DND-41 (cell line): ENCODE data around the gene MIS18A.
"Not testable (repeated sequence)": the region's sequence is repeated elsewhere in the genome, so short reads cannot be mapped to it uniquely, and the experiment has no call there.

ENCODE experiments used
- ATAC-seq: fragments of 200-7000 bp; cut with Tn5 transposase; 3 replicates; pipeline ENCODE4 v1.9.1; 2021; ENCODE audit warnings: low read depth; ENCODE audit not compliant: insufficient read depth
- DNase-seq: peaks from one replicate; pipeline ENCODE4 v3.0.0-alpha.2; 2020
- H2AFZ ChIP-seq: 2 replicates; pipeline ENCODE4 v1.6.0; 2012; ENCODE audit warnings: low read depth, low read length
- H3K27ac ChIP-seq: 2 replicates; pipeline ENCODE4 v1.5.1; 2012; ENCODE audit warnings: low read length, inconsistent platforms
- H3K27me3 ChIP-seq: fragments of 200-600 bp; sonication (generic); 2 replicates; pipeline ENCODE4 v1.6.0; 2012; ENCODE audit warnings: low read length, mild to moderate bottlenecking, inconsistent platforms; ENCODE audit not compliant: insufficient read depth, poor library complexity
- H3K36me3 ChIP-seq: 2 replicates; pipeline ENCODE4 v1.5.1; 2012; ENCODE audit warnings: low read length, inconsistent platforms; ENCODE audit not compliant: insufficient read depth
- H3K4me1 ChIP-seq: 2 replicates; pipeline ENCODE4 v1.5.1; 2012; ENCODE audit warnings: mild to moderate bottlenecking, low read length; ENCODE audit not compliant: insufficient read depth
- H3K4me2 ChIP-seq: 2 replicates; pipeline ENCODE4 v1.6.0; 2012; ENCODE audit warnings: mild to moderate bottlenecking, moderate library complexity, low read length, inconsistent platforms; ENCODE audit not compliant: insufficient read depth
- H3K4me3 ChIP-seq, 2 experiments: fragments of 200-600 bp in 1 of 2; shearing (Covaris generic) in 1 of 2; 2 replicates each; pipeline ENCODE4 v1.5.1; 2012 to 2016; ENCODE audit warnings: inconsistent platforms in 2 of 2, low read length in 2 of 2, mild to moderate bottlenecking in 2 of 2, low read depth in 1 of 2, moderate library complexity in 1 of 2
- H3K79me2 ChIP-seq: 2 replicates; pipeline ENCODE4 v1.6.0; 2012; ENCODE audit warnings: low read length, inconsistent platforms; ENCODE audit not compliant: insufficient read depth
- H3K9ac ChIP-seq: 2 replicates; pipeline ENCODE4 v1.6.0; 2012; ENCODE audit warnings: low read depth, mild to moderate bottlenecking, inconsistent platforms, low read length, moderate library complexity
- H3K9me3 ChIP-seq: 2 replicates; pipeline ENCODE4 v1.5.1; 2012; ENCODE audit warnings: low read length, moderate library complexity, mild to moderate bottlenecking, inconsistent platforms; ENCODE audit not compliant: insufficient read depth, severe bottlenecking
- H4K20me1 ChIP-seq: 2 replicates; pipeline ENCODE4 v1.6.0; 2012; ENCODE audit warnings: low read length; ENCODE audit not compliant: insufficient read depth
- EZH2 ChIP-seq: IDR thresholded peaks from 3 replicates; pipeline ENCODE4 v1.6.1; 2012; ENCODE audit warnings: borderline replicate concordance, low read depth, mild to moderate bottlenecking, moderate library complexity, low read length, inconsistent platforms; ENCODE audit not compliant: severe bottlenecking
- TF ChIP-seq, protein P1 (sequence below): IDR thresholded peaks from 2 replicates; pipeline ENCODE4 v1.5.1; 2012; ENCODE audit warnings: borderline replicate concordance, low read length, moderate library complexity, mild to moderate bottlenecking; ENCODE audit not compliant: poor library complexity, severe bottlenecking; ENCODE audit errors: extremely low read depth

The MIS18A gene

DNA sequence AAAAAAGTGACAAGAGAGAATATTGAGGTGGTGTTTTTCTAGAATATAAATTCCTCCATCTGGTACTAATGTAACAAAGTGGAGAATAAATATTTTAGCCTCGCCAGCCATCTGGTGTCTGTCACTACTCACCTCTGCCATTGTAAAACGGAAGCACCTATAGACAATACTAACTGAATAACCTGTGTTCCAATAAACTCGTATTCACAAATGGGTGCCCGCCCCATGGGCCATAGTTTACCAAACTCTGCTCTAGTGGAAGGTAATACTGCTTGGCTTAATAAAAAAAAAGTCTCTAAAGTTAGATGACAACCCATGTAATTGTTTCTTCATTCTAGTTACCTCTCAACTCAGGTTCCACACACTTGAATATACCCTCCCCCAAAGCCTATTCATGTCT, 8.1 kb downstream of the MIS18A start:
- Histone ChIP-seq H3K4me1 (peaks cover 5% of the 10 kb centered on the region; the same call in 1 of the 2 replicates), H3K79me2 (peaks cover 26% of the 10 kb centered on the region), H4K20me1 (peaks cover 16% of the 10 kb centered on the region; the same call in 1 of the 2 replicates), H3K27me3 (no peaks in the 10 kb centered on the region), H3K36me3 (peaks cover 75% of the 10 kb centered on the region), H3K27ac (no peak overlapping the region), H3K9ac (no peak overlapping the region), H2AFZ (no peak overlapping the region), H3K4me2 (no peak overlapping the region), H3K4me3 (no peak overlapping the region), H3K9me3 (no peaks in the 10 kb centered on the region)
- DNase-seq = no peak
- TF ChIP-seq EZH2 = no peak
- TF ChIP-seq, protein P1, sequence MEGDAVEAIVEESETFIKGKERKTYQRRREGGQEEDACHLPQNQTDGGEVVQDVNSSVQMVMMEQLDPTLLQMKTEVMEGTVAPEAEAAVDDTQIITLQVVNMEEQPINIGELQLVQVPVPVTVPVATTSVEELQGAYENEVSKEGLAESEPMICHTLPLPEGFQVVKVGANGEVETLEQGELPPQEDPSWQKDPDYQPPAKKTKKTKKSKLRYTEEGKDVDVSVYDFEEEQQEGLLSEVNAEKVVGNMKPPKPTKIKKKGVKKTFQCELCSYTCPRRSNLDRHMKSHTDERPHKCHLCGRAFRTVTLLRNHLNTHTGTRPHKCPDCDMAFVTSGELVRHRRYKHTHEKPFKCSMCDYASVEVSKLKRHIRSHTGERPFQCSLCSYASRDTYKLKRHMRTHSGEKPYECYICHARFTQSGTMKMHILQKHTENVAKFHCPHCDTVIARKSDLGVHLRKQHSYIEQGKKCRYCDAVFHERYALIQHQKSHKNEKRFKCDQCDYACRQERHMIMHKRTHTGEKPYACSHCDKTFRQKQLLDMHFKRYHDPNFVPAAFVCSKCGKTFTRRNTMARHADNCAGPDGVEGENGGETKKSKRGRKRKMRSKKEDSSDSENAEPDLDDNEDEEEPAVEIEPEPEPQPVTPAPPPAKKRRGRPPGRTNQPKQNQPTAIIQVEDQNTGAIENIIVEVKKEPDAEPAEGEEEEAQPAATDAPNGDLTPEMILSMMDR = no peak
- ATAC-seq = no peak

DNA sequence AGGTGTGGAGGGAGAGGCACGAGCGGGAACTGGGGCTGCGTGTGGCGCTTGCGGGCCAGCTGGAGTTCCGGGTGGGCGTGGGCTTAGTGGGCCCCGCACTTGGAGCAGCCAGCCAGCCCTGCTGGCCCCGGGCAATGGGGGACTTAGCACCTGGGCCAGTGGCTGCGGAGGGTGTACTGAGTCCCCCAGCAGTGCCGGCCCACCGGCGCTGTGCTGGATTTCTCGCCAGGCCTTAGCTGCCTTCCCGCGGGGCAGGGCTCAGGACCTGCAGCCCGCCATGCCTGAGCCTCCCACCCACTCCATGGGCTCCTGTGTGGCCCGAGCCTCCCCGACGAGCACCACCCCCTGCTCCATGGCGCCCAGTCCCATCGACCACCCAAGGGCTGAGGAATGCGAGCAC, 13.5 kb downstream of the MIS18A start:
- not testable (repeated sequence) for H3K9me3 ChIP-seq, H2AFZ ChIP-seq, H3K4me1 ChIP-seq, H3K4me3 ChIP-seq, H4K20me1 ChIP-seq, DNase-seq, ATAC-seq, H3K9ac ChIP-seq, H3K79me2 ChIP-seq, H3K4me2 ChIP-seq, H3K27me3 ChIP-seq, H3K27ac ChIP-seq
- H3K36me3 ChIP-seq = peaks cover 37% of the 10 kb centered on the region

DNA sequence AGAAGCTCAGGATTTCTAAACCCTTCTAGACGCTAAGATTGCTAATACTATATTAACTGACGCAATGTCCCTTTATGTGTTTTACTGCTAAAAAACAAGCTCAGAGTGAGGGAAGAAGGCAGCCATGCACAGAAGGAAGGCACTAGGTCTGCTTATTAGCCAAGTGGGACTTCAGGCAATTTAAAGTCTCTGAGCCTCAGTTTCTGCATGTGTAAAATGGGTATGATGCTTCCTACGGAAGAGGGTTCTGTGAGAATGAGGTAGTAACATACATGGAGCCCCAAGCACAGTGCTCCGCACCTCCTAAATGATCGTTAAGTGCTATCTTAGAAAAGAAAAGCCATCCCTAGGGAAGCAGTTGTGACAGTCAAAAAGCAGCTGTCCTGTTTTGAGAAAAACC, 16.9 kb downstream of the MIS18A start:
- Histone ChIP-seq H4K20me1 (no peaks in the 10 kb centered on the region), H2AFZ (no peak overlapping the region), H3K27ac (no peak overlapping the region), H3K9ac (no peak overlapping the region), H3K4me2 (no peak overlapping the region), H3K4me1 (no peaks in the 10 kb centered on the region), H3K79me2 (no peaks in the 10 kb centered on the region), H3K27me3 (no peaks in the 10 kb centered on the region), H3K9me3 (no peaks in the 10 kb centered on the region), H3K4me3 (no peak overlapping the region), H3K36me3 (peaks cover 6% of the 10 kb centered on the region)
- ATAC-seq (no peak), DNase-seq (no peak)
- TF ChIP-seq EZH2 = no peak
- TF ChIP-seq, protein P1 = no peak

DNA sequence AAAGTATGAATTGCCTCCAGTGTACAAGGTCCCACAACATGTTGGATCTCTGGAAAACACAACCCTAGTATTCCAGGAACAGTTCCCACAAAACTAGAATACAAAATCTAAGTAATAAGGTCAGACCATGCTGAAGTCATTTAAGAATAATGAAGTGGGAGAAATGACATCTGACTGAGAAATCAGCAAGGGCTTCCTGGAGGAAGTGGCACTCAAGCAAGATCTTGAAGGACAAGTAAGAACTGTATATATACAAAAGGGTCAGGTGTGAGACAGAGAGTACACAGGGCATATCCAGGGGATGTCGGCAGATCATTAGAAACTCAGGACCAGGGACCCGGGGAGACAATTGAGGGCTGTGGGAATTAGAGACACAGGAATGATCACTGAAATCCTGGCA, 18.7 kb downstream of the MIS18A start:
- ATAC-seq (no peak), DNase-seq (no peak)
- Histone ChIP-seq H4K20me1 (no peaks in the 10 kb centered on the region), H2AFZ (no peak overlapping the region), H3K4me2 (no peak overlapping the region), H3K9me3 (no peaks in the 10 kb centered on the region), H3K4me3 (no peak overlapping the region), H3K27ac (no peak overlapping the region), H3K79me2 (no peaks in the 10 kb centered on the region), H3K4me1 (no peaks in the 10 kb centered on the region), H3K36me3 (no peaks in the 10 kb centered on the region), H3K9ac (no peak overlapping the region), H3K27me3 (no peaks in the 10 kb centered on the region)
- TF ChIP-seq, protein P1 = no peak
- no peak for TF ChIP-seq EZH2

DNA sequence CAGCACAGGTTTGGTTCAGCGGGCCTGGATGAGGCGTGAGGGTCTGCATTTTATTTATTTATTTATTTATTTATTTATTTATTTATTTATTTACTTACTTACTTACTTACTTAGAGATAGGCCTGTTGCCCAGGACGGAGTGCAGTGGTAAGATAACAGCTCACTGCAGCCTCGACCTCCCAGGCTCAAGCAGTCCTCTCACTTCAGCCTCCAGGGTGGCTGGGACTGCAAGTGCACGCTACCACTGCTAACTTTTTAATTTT, 20.1 kb downstream of the MIS18A start:
- H3K4me2 ChIP-seq, ATAC-seq, H3K9me3 ChIP-seq, DNase-seq, H3K4me3 ChIP-seq, H3K4me1 ChIP-seq, H3K27me3 ChIP-seq, H4K20me1 ChIP-seq, H2AFZ ChIP-seq, H3K9ac ChIP-seq, H3K27ac ChIP-seq, H3K36me3 ChIP-seq, H3K79me2 ChIP-seq: not testable (repeated sequence)
